Gastrocnemius medialis (tissue), 4 donors: ENCODE measurements around the gene INPP4B. TPM values are rescaled to one million over a fixed set of nuclear protein-coding genes. Genes with fewer than 3 reads are reported as not detected.

Experiments
- ATAC-seq, 2 donors: fragments of 150-250 bp; one replicate each; pipeline ENCODE4 v1.9.1; 2016
- DNase-seq, 2 donors: peaks; one replicate each; pipeline ENCODE4 v3.0.0-alpha.2; 2019
- H3K27ac ChIP-seq, 4 donors: fragments of 200-600 bp; sonication (generic); 1 replicate in 1 of 4; 2 replicates in 3 of 4; pipeline ENCODE4 v1.5.1; 2016 to 2018; ENCODE audit warnings: mild to moderate bottlenecking in 2 of 4, moderate library complexity in 1 of 4
- H3K27me3 ChIP-seq, 3 donors: fragments of 200-600 bp; sonication (generic) in 2 of 3; 1 replicate in 1 of 3; 2 replicates in 2 of 3; pipeline versions ENCODE4 v1.5.1 to v1.6.0; 2016 to 2019; ENCODE audit warnings: mild to moderate bottlenecking in 1 of 3, moderate library complexity in 1 of 3
- H3K36me3 ChIP-seq, 2 donors: fragments of 200-600 bp; sonication (generic) in 1 of 2; one replicate each; pipeline ENCODE4 v1.5.1; 2017 to 2018
- H3K4me1 ChIP-seq, 2 donors: fragments of 200-600 bp; sonication (generic) in 1 of 2; one replicate each; pipeline ENCODE4 v1.5.1; 2016 to 2017; ENCODE audit warnings: mild to moderate bottlenecking in 2 of 2
- H3K4me3 ChIP-seq, 4 donors: fragments of 200-600 bp; sonication (generic) in 3 of 4; 1 replicate in 1 of 4; 2 replicates in 3 of 4; pipeline ENCODE4 v1.5.1; 2016 to 2019; ENCODE audit warnings: mild to moderate bottlenecking in 2 of 4
- H3K9me3 ChIP-seq, 3 donors: fragments of 200-600 bp; sonication (generic) in 2 of 3; 1 replicate in 1 of 3; 2 replicates in 2 of 3; pipeline ENCODE4 v1.5.1; 2016 to 2019
- POLR2A ChIP-seq, 2 donors: fragments of 450-650 bp; IDR thresholded peaks; one replicate each; pipeline ENCODE4 v1.6.1; 2017; ENCODE audit warnings: antibody characterized with exemption in 2 of 2, mild to moderate bottlenecking in 2 of 2, moderate library complexity in 2 of 2
- in situ Hi-C, 4 donors: fragments of 200-750 bp; cut with MboI; loops; one replicate each; pipeline versions ENCODE4 v1.15.0 to v1.8.0; 2017; ENCODE audit warnings: low sequenced_read_pairs in 4 of 4
- intact Hi-C: fragments of 100-400 bp; cut with DNase I; formaldehyde crosslinking; loops from one replicate; pipeline ENCODE4 v1.15.1; 2023; ENCODE audit warnings: low total_unique reads
- total RNA-seq, 4 donors: library from RNA; depleted of rRNA; stranded (reverse); fragments of >200 nt; gene quantifications; one replicate each; pipeline versions ENCODE4 v1.1.0 to v1.2.3, GENCODE V29; 2016
- TF ChIP-seq, protein P1 (sequence below), 5 experiments: fragments of 450-650 bp in 3 of 5; fragments of 200-600 bp in 2 of 5; sonication (generic) in 2 of 5; IDR thresholded peaks in 4 of 5; conservative IDR thresholded peaks in 1 of 5; 1 replicate in 4 of 5; 2 replicates in 1 of 5; pipeline ENCODE4 v1.5.1; 2016 to 2019; ENCODE audit warnings: antibody characterized with exemption in 5 of 5, mild to moderate bottlenecking in 3 of 5, moderate library complexity in 3 of 5

Gene INPP4B
- total RNA-seq, 4 donors from 2014 or later = 7.5 to 23.6 (median 9.1) TPM

DNA sequence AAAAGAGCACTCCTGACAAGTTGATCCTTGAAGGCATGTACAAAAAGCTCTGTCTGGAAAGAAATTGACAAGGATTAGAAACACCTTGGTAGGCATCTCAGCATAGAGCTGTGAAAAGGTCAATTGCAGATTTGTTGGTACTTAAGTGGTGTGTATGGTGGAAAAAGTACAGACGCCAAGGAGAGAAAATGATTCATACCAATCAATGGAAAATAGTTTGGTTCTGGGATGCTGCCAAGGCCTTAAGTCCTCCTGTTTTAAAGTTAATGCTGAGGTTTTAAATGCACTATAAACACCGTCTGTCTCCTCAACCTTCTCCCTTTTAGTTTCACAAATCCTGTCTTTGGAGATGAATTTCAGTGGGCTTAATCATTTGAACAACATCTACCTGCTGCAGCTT is 685.6 kb downstream of the INPP4B start:
- Histone ChIP-seq H3K27me3 (no peaks in the 10 kb centered on the region), H3K9me3 (no peaks in the 10 kb centered on the region), H3K4me3 (no peak overlapping the region), H3K27ac (no peak overlapping the region), H3K4me1 (peaks cover under 1% of the 10 kb centered on the region in 2 donors), H3K36me3 (peaks cover 0 to 10% of the 10 kb centered on the region in 2 donors)
- TF ChIP-seq POLR2A (IDR thresholded peaks at IDR 0.05) = no peak
- TF ChIP-seq, protein P1, sequence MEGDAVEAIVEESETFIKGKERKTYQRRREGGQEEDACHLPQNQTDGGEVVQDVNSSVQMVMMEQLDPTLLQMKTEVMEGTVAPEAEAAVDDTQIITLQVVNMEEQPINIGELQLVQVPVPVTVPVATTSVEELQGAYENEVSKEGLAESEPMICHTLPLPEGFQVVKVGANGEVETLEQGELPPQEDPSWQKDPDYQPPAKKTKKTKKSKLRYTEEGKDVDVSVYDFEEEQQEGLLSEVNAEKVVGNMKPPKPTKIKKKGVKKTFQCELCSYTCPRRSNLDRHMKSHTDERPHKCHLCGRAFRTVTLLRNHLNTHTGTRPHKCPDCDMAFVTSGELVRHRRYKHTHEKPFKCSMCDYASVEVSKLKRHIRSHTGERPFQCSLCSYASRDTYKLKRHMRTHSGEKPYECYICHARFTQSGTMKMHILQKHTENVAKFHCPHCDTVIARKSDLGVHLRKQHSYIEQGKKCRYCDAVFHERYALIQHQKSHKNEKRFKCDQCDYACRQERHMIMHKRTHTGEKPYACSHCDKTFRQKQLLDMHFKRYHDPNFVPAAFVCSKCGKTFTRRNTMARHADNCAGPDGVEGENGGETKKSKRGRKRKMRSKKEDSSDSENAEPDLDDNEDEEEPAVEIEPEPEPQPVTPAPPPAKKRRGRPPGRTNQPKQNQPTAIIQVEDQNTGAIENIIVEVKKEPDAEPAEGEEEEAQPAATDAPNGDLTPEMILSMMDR (IDR thresholded peaks at IDR 0.05 in 4 of 5, conservative IDR thresholded peaks at IDR 0.05 in 1 of 5) = no peak
- intact Hi-C loops (no loop called here), in situ Hi-C loops (no loop called here)
- ATAC-seq = no peak
- DNase-seq = no peak

DNA sequence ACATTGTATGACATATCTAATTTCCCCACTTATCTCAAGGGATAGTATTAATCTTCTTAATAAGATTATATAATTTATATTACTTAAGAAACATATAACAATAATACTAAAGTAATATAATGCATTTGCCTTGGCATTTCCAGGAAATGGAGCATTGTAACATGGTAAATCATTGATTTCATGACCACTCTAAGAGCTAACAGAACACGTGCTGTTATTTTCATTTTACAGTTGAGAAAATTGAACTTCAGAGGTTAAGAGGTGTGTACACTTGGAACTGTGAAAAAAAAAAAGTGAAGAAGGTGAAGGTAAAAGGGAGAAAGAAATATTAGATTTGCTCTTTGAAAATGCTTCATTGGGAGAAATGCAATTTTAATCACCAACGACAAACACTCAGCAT is 687.1 kb downstream of the INPP4B start:
- intact Hi-C loops (no loop called here), in situ Hi-C loops (no loop called here)
- Histone ChIP-seq H3K4me1 (peaks cover 4% of the 10 kb centered on the region in 2 donors), H3K27me3 (no peaks in the 10 kb centered on the region), H3K36me3 (peaks cover 0 to 10% of the 10 kb centered on the region in 2 donors), H3K9me3 (no peaks in the 10 kb centered on the region), H3K27ac (no peak overlapping the region), H3K4me3 (no peak overlapping the region)
- ATAC-seq (no peak), DNase-seq (no peak)
- TF ChIP-seq, protein P1 (IDR thresholded peaks at IDR 0.05 in 4 of 5, conservative IDR thresholded peaks at IDR 0.05 in 1 of 5) = no peak
- TF ChIP-seq POLR2A (IDR thresholded peaks at IDR 0.05) = no peak

DNA sequence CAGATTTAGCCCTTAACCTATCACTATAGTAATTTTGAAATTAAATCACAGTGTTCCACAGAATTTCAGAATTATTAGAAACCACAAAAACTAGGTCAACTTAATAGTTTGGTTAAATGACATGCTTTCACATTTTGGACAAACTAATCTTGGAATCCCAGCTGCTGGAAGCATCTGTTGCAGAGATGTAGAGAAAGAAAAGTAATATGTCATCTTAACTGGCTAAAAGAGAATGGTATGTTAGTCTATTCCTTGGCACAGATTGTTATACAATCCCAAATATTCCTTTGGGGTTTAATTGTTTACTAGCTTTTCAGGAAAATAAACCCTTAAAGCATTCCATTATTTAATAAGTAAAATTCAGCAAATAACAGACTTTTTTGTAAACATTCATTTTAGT is 689.8 kb downstream of the INPP4B start:
- no peaks in the 10 kb centered on the region for H3K9me3 ChIP-seq
- no peak overlapping the region for H3K27ac ChIP-seq
- H3K4me3 ChIP-seq = no peak overlapping the region
- intact Hi-C loops (no loop called here), in situ Hi-C loops (no loop called here)
- ATAC-seq (no peak), DNase-seq (no peak)
- no peaks in the 10 kb centered on the region for H3K27me3 ChIP-seq
- peaks cover 4% of the 10 kb centered on the region in 2 donors for H3K4me1 ChIP-seq
- H3K36me3 ChIP-seq = peaks cover 0 to 10% of the 10 kb centered on the region in 2 donors
- TF ChIP-seq POLR2A (IDR thresholded peaks at IDR 0.05) = no peak
- TF ChIP-seq, protein P1 (IDR thresholded peaks at IDR 0.05 in 4 of 5, conservative IDR thresholded peaks at IDR 0.05 in 1 of 5) = no peak

DNA sequence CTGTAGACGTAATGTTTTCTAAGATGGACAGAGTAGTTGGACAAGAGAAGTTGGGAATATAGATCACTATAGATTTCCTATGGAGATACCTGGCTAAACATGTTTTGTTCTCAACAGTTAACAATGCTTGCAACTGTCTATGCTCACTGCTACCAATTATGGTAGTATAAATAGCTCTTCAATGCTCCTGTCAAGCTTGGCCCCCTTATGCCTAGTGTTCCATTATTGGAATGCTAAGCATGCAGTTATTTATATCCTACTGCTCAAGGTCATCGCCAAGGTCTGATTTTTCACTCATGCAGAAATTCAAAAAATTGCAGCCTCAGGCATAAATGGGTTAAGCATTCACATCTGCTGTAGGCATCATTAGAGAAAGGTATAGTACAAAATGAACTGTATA is 690.8 kb downstream of the INPP4B start:
- peaks cover 0 to 8% of the 10 kb centered on the region in 2 donors for H3K36me3 ChIP-seq
- H3K4me1 ChIP-seq = peaks cover 4% of the 10 kb centered on the region in 2 donors
- intact Hi-C loops (no loop called here), in situ Hi-C loops (no loop called here)
- no peak for ATAC-seq
- H3K4me3 ChIP-seq = no peak overlapping the region
- no peaks in the 10 kb centered on the region for H3K9me3 ChIP-seq
- TF ChIP-seq, protein P1 (IDR thresholded peaks at IDR 0.05 in 4 of 5, conservative IDR thresholded peaks at IDR 0.05 in 1 of 5) = no peak
- no peaks in the 10 kb centered on the region for H3K27me3 ChIP-seq
- H3K27ac ChIP-seq = no peak overlapping the region
- no peak for DNase-seq

DNA sequence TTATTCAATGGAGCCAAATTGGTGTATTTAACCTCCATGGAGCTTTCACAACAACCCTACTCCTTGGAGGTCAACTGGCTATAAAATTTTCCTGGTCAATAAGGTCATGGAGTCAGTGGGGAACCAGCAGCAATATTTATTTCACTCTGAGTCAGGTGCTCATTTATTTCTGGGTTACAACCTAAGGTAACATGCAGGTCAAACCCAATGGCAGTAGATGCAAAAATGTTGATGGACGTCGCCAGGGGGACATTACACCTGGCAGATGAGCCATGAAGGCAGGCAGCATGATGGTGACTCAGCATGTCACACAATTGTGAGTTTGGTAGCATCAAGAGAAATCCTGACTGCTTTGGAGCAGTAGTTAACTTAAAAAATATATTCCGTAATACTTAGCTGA is 695.6 kb downstream of the INPP4B start:
- no peaks in the 10 kb centered on the region for H3K9me3 ChIP-seq
- no peak overlapping the region for H3K4me3 ChIP-seq
- H3K4me1 ChIP-seq = peaks cover 10 to 17% of the 10 kb centered on the region in 2 donors
- no peaks in the 10 kb centered on the region for H3K36me3 ChIP-seq
- peak overlapping the region in 2 of 4 donors; percentile 19 to 21 for H3K27ac ChIP-seq
- no peaks in the 10 kb centered on the region for H3K27me3 ChIP-seq
- intact Hi-C loops = no loop called here
- DNase-seq (peak in 1 of 2 donors; percentile 22), ATAC-seq (peak in 1 of 2 donors; percentile 33)
- TF ChIP-seq, protein P1 (IDR thresholded peaks at IDR 0.05 in 4 of 5, conservative IDR thresholded peaks at IDR 0.05 in 1 of 5) = no peak
- TF ChIP-seq POLR2A (IDR thresholded peaks at IDR 0.05) = no peak
- in situ Hi-C loops = no loop called here
